Esophagus squamous epithelium (tissue), 5 donors: Measurements from ENCODE around the gene SIAH2. TPM values are rescaled to one million over a fixed set of nuclear protein-coding genes. Genes with fewer than 3 reads are reported as not detected.

Experiments used
- DNase-seq: peaks from one replicate; lab custom pipeline; 2025; lab: John Stamatoyannopoulos, UW
- H3K27ac ChIP-seq, 4 donors: fragments of 200-600 bp; sonication (generic); one replicate each; pipeline ENCODE4 v1.5.1; 2016 to 2019; ENCODE audit warnings: mild to moderate bottlenecking in 1 of 4
- H3K27me3 ChIP-seq, 4 donors: fragments of 200-600 bp; sonication (generic); 1 replicate in 3 of 4; 2 replicates in 1 of 4; pipeline versions ENCODE4 v1.5.1 to v1.6.0; 2017 to 2021; ENCODE audit warnings: antibody characterized with exemption in 1 of 4
- H3K36me3 ChIP-seq, 3 donors: fragments of 200-600 bp; sonication (generic); one replicate each; pipeline ENCODE4 v1.5.1; 2016 to 2019
- H3K4me1 ChIP-seq, 3 donors: fragments of 200-600 bp; sonication (generic); one replicate each; pipeline ENCODE4 v1.5.1; 2017 to 2019
- H3K4me3 ChIP-seq, 4 donors: fragments of 200-600 bp; sonication (generic); 1 replicate in 3 of 4; 2 replicates in 1 of 4; pipeline ENCODE4 v1.5.1; 2016 to 2019; ENCODE audit warnings: mild to moderate bottlenecking in 2 of 4, moderate library complexity in 1 of 4
- H3K9me3 ChIP-seq, 3 donors: fragments of 200-600 bp; sonication (generic); one replicate each; pipeline ENCODE4 v1.5.1; 2016 to 2019
- CTCF ChIP-seq, 6 experiments: fragments of 450-650 bp in 4 of 6; fragments of 200-600 bp in 2 of 6; sonication (generic) in 2 of 6; IDR thresholded peaks; one replicate each; pipeline ENCODE4 v1.5.1; 2016 to 2019; ENCODE audit warnings: antibody characterized with exemption in 6 of 6, mild to moderate bottlenecking in 4 of 6, moderate library complexity in 4 of 6
- POLR2A ChIP-seq, 4 donors: fragments of 450-650 bp; IDR thresholded peaks; one replicate each; pipeline ENCODE4 v1.6.1; 2017; ENCODE audit warnings: antibody characterized with exemption in 4 of 4, mild to moderate bottlenecking in 4 of 4, moderate library complexity in 3 of 4
- WGBS, 2 donors: methylation state at CpG; one replicate each; pipeline ENCODE4 v1.1.5; 2018; 5-methylcytosine and 5-hydroxymethylcytosine counted together
- intact Hi-C: fragments of 100-400 bp; cut with DNase I; formaldehyde crosslinking; loops from one replicate; pipeline ENCODE4 v1.15.0; 2022
- total RNA-seq, 4 donors: library from RNA; depleted of rRNA; stranded (reverse); fragments of >200 nt; gene quantifications; one replicate each; pipeline ENCODE4 v1.1.0, GENCODE V29; 2016
- donor health status: DM: yes; HTN: yes; CAD: no.

The SIAH2 gene
- total RNA-seq, 4 donors from 2014 or later = 39.4 to 74.8 (median 51.8) TPM

DNA sequence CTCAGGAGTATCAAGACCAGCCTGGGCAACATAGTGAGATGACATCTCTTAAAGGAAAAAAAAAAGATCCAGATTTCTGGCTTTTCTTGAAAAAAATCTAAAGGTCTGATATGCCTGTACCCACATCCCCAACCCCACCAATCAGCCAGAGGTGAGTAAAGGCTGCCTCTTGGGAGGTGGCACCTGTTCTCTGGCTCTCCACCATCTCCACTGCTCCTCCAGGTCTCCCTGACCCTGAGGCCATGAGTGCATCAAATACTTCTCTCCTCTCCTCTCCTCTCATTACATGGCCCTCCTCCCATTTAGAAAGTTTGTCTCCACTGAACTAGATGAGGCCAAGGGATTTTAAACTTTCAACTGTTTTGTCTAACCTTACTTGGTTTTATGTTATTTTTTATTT lies 5.2 kb downstream of the SIAH2 start:
- Histone ChIP-seq H3K4me1 (peaks cover 21 to 90% (median 23%) of the 10 kb centered on the region in 3 donors), H3K4me3 (no peak overlapping the region), H3K27ac (peak overlapping the region in 2 of 4 donors; percentile 98 to 100), H3K9me3 (no peaks in the 10 kb centered on the region), H3K27me3 (no peaks in the 10 kb centered on the region), H3K36me3 (peaks cover 0 to 35% (median 0%) of the 10 kb centered on the region in 3 donors)
- no peak for DNase-seq
- intact Hi-C loops = no loop called here
- TF ChIP-seq CTCF (IDR thresholded peaks at IDR 0.05) (no peak), POLR2A (IDR thresholded peaks at IDR 0.05) (no peak)

DNA sequence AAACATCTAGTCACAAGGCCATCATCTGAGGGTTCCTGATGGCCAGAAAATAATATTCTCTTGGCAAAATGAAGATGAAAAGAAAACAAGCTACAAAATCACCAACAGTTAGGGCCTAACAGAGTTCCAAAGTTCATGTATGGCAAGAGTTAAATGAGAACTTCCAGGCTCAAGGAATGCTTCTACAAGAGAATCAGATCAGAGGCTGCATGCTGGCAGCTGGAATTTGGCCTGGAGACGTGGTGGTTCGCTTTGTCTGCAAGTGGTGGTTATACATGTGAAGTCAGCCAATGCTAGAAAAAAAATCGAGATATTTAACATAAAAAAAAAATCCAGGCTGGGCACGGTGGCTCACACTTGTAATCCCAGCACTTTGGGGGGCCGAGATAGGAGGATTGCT lies 5.6 kb downstream of the SIAH2 start:
- Histone ChIP-seq H3K27ac (peak overlapping the region in 2 of 4 donors; percentile 98 to 100), H3K36me3 (peaks cover 0 to 38% (median 0%) of the 10 kb centered on the region in 3 donors), H3K9me3 (no peaks in the 10 kb centered on the region), H3K4me1 (peaks cover 23 to 94% (median 25%) of the 10 kb centered on the region in 3 donors), H3K27me3 (no peaks in the 10 kb centered on the region), H3K4me3 (no peak overlapping the region)
- WGBS, 2 donors = 50 to 54% methylated on average over 5 of the region's 5 CpGs
- TF ChIP-seq POLR2A (IDR thresholded peaks at IDR 0.05) = no peak
- no peak for TF ChIP-seq CTCF (IDR thresholded peaks at IDR 0.05)
- DNase-seq = no peak
- intact Hi-C loops = no loop called here

- intact Hi-C loops = no loop called here
- 92 to 93% methylated on average over 4 of the region's 4 CpGs for whole genome bisulfite sequencing, 2 donors
- H3K27ac ChIP-seq = peak overlapping the region in 3 of 4 donors; percentile 38 to 98 (median 40)
Measured at GRCh38 chr3:150756491-150757059, 6.4 kb downstream of the SIAH2 start.

DNA sequence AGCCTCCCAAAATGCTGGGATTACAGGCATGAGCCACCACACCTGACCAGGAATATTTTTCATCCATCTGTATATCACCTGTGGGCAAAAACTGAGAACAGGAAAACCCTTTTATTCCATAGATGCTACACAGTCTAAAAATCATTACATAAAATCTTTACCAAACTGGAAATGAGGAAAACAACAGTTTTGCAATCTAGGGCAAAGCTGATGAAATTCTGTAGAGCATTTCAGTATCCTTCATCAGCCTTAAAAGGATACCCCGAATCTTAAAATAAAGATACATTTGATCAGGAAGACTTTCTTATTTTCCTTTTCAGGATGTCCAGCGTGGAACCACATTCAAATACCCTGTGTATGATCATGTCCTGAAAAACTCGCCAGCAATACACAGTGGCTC lies 7.1 kb downstream of the SIAH2 start:
- H3K9me3 ChIP-seq = no peaks in the 10 kb centered on the region
- no peak for DNase-seq
- no peaks in the 10 kb centered on the region for H3K27me3 ChIP-seq
- intact Hi-C loops = no loop called here
- no peak for TF ChIP-seq CTCF (IDR thresholded peaks at IDR 0.05)
- no peak for TF ChIP-seq POLR2A (IDR thresholded peaks at IDR 0.05)
- 87 to 89% methylated on average over 3 of the region's 3 CpGs for WGBS, 2 donors
- no peak overlapping the region for H3K4me3 ChIP-seq
- peaks cover 0 to 38% (median 0%) of the 10 kb centered on the region in 3 donors for H3K36me3 ChIP-seq
- H3K4me1 ChIP-seq = peaks cover 32 to 100% (median 37%) of the 10 kb centered on the region in 3 donors
- H3K27ac ChIP-seq = peak overlapping the region in 3 of 4 donors; percentile 32 to 40 (median 38)

More at GRCh38 chr3:150756491-150757059, 6.4 kb downstream of the SIAH2 start:
- Histone ChIP-seq H3K4me1 (peaks cover 29 to 100% (median 30%) of the 10 kb centered on the region in 3 donors), H3K4me3 (no peak overlapping the region), H3K27me3 (no peaks in the 10 kb centered on the region), H3K36me3 (peaks cover 0 to 38% (median 0%) of the 10 kb centered on the region in 3 donors), H3K9me3 (no peaks in the 10 kb centered on the region)
- no peak for DNase-seq
- TF ChIP-seq POLR2A (IDR thresholded peaks at IDR 0.05) = no peak
- TF ChIP-seq CTCF (IDR thresholded peaks at IDR 0.05) = no peak

- TF ChIP-seq POLR2A (IDR thresholded peaks at IDR 0.05) (no peak), CTCF (IDR thresholded peaks at IDR 0.05) (no peak)
- DNase-seq = no peak
- no peaks in the 10 kb centered on the region for H3K9me3 ChIP-seq
- intact Hi-C loops = no loop called here
- H3K4me3 ChIP-seq = no peak overlapping the region
- H3K4me1 ChIP-seq = peaks cover 28 to 100% (median 37%) of the 10 kb centered on the region in 3 donors
- H3K27me3 ChIP-seq = no peaks in the 10 kb centered on the region
- WGBS, 2 donors = 95 to 98% methylated on average over 3 of the region's 3 CpGs
- H3K27ac ChIP-seq = peak overlapping the region in 2 of 4 donors; percentile 19 to 38
- H3K36me3 ChIP-seq = peaks cover 0 to 38% (median 0%) of the 10 kb centered on the region in 3 donors
Measured at GRCh38 chr3:150754896-150755295, 8.1 kb downstream of the SIAH2 start.
